Skeletal muscle cell (primary cell): ENCODE measurements around the gene NDUFA12.
A peak's percentile ranks its signal among the peaks of the same experiment; 100 is the strongest.
"Not testable (repeated sequence)": the region's sequence is repeated elsewhere in the genome, so short reads cannot be mapped to it uniquely, and the experiment has no call there.

Experiments
- DNase-seq: peaks from one replicate; pipeline ENCODE4 v3.0.0-alpha.2; 2010; ENCODE audit warnings: low read depth
- H3K4me3 ChIP-seq: 2 replicates; pipeline ENCODE4 v1.5.1; 2011; ENCODE audit warnings: low read depth, mild to moderate bottlenecking, control low read depth, low read length, moderate library complexity

The NDUFA12 gene

DNA sequence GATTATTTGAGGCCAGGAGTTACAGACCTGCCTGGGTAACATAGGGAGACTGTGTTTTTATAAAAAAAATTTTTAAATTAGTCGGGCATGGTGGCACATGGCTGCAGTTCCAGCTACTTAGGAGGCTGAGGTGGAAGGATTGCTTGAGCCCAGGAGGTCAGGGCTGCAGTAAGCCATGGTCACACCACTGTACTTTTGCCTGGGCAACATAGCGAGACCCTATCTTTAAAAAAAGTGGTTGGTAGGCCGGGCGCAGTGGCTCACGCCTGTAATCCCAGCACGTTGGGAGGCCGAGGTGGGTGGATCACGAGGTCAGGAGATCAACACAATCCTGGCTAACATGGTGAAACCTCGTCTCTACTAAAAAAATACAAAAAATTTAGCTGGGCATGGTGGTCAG, 18.4 kb downstream of the NDUFA12 start:
- H3K4me3 ChIP-seq, DNase-seq: not testable (repeated sequence)

DNA sequence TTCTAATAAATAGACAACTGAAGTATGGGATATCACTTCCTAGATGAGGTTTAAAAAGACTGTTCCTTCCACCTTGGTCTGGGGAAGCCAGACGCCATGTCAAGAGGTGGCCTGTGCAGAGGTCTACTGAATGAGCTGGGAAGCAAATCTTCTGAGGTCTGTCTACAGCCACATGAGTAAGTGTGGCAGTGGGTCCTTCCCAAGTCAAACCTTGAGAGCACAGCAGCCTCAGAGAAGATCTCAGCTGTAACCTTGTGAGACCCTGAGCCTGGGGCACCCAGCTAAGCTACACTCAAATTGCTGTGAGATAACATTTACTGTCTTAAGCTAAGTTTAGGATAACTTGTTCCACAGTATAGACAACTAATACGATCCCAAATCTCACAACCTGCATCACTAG, 20.2 kb downstream of the NDUFA12 start:
- DNase-seq: no peak
- no peak overlapping the region for H3K4me3 ChIP-seq

DNA sequence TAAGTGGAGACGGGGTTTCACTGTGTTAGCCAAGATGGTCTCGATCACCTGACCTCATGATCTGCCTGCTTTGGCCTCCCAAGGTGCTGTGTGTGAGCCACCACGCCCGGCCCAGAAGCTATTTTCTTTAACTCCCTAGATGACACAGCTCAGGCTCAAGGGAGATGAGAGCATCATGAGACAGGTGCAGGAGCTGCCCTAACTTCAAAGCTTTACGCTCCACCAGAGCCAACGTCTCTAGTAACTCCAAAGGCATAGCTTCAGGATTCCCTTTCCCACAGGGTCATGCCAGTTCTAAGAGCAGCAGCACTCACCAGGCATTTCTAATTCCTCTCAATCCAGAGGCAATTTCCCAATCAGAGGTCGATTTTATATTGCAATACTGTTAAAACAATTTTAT, 21.0 kb downstream of the NDUFA12 start:
- DNase-seq: no peak
- H3K4me3 ChIP-seq: no peak overlapping the region

DNA sequence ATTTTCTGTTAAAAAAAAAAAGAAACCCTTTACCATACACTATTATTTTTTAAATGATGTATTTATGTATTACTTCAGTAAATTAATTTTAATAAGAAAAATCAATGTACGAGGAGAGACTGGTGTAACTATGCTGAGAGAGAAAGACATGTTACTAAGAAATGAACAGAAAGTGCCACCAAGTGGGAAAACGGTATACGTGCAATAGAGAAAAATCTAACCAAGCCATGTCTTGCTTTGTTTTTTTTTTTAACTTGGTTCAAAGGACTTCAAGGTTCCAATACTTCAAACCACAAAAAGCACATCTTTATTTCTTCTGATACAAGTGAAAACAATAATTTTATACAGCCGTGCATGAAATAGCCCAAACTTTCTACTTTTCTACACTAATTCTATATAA, 22.9 kb downstream of the NDUFA12 start:
- no peak overlapping the region for H3K4me3 ChIP-seq
- DNase-seq: peak; percentile 6

DNA sequence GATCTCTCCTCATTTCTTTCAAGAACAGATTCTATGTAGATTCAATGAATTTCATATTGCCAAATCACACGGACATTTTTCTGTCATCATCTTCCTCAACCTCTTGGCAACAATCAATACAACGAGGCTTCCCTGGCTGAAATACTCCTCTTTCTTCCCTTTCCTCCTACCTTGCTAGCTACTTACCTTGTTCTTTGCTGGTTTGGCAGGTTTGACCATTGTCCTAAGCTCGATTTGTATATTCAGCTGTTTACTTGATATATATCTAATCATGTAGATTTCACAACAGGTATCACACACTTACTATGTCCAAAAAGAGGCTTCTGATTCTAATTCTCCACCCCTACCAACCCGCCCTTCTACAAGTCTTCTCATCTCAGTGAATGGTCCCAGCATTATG, 23.6 kb downstream of the NDUFA12 start:
- no peak overlapping the region for H3K4me3 ChIP-seq
- no peak for DNase-seq

DNA sequence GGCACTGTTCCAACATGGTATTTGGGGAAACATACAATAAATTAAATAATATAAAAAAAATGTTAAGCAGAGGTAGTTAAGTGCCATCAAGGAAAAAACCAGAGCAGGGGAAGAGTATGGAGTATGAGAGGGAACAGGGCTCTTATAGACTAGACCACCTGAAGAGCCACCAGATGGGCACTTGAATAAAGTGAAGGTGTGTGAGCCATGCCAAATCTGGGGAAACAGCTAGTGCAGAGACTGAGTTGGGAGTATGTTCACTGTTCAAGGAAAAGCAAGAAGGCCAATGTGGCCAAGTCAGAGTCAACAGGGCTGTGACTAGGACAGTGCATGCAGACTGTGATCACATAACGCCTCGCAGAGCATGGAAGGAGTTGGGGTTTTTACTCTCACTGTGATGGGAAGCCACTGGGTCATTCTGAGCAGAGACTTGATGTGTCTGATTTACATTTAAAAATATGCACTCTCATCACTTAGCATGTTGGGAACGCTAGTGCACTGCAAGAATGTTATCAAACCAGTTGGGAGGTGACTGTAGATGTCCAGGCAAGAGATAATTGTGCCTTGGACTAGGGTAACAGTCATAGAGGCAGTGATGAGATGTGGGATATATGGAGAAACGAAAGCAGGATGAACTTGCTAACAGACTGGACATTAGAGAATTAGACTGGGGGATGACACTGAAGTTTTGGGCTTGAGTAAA, 25.6 kb downstream of the NDUFA12 start:
- H3K4me3 ChIP-seq: no peak overlapping the region
- DNase-seq: no peak

DNA sequence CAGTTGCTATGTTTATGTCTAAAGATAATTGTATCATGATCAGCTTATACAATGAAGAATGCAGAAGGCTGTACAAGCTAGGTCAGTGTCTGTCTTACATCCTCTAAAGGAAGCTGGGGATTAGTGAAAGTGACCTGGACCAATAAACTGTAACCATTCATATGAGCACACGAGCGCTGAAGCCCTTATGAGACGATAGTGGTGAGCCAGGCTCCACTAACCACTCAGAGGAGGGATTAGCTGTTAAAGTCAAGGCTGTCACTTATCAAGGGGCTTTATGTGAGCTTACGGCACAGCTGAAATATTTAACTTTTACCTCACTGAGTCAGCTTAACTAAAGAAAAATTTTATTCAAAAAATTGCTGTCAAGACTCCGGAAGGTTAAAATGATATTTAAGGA, 30.3 kb downstream of the NDUFA12 start:
- DNase-seq: peak; percentile 77
- H3K4me3 ChIP-seq: no peak overlapping the region

DNA sequence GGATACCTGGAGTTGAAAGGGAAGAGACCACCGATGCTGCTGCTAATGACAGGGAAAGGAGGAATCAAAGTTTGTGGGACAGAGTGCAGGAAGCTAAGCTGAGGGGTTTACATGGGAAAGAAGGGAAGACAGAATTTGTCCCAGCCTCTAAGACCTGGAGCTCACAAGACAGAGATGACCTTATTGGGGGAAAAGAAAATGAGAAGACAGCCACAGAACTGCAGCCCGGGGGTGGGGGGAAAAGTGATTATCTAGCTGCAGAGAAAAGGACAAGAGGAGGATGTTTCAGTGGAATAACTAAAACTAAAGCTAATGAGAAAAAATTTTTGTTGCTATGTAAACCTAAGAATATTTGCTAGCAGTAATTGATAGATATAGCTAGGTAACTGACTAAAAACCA, 30.7 kb downstream of the NDUFA12 start:
- no peak overlapping the region for H3K4me3 ChIP-seq
- DNase-seq: no peak

DNA sequence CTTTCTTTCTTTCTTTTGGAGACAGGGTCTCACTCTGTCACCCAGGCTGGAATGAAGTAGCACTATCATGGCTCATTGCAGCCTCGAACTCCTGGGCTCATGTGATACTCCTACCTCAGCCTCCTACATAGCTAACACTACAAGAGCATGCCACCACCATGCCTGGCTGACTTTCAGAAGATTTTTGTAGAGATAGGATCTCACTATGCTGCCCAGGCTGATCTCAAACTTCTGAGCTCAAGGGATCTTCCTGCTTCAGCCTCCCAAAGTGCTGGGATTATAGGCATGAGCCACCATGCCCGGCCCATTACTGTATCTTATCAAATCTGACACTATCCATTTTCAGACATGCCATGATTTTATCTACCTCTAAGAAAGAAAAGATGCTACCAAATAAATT, 31.6 kb downstream of the NDUFA12 start:
- no peak for DNase-seq
- no peak overlapping the region for H3K4me3 ChIP-seq

DNA sequence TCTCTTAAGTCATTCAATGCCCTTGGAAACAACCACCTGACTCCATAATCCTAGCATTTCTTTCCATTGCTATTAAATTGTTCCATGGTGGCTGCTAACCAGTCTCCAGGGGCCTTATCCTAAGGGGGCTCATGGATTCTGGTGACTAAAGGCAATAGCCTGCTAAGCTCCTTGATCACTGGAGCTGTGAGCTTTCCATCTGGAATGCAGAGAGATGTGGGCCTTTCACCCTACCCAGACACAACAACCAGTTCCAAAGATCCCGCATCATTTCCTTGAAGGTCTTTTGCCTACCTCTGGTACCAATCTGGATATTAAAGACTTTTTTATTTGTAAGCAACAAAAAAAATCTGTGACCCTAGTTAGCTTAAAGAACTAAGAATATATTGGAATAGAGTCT, 32.9 kb downstream of the NDUFA12 start:
- H3K4me3 ChIP-seq: no peak overlapping the region
- no peak for DNase-seq

DNA sequence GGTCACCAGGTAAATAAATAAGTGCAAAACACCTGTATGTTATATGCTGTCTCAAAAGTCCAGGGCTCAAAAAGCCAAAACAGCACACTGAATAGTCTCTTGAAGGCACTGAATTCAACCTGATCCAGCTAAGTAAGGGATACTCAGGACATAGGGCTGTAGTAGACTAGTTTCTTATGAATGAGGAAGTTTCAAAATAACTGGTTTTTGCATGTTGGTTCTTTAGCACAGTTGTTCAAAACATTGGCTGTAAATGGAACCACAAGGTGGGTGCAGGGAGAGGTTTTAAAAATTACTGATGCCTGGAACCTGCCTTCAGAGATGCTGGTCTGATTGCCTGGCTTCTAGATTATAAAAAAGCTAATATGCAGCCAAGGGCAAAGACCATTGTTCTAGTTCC, 34.1 kb downstream of the NDUFA12 start:
- no peak overlapping the region for H3K4me3 ChIP-seq
- no peak for DNase-seq

DNA sequence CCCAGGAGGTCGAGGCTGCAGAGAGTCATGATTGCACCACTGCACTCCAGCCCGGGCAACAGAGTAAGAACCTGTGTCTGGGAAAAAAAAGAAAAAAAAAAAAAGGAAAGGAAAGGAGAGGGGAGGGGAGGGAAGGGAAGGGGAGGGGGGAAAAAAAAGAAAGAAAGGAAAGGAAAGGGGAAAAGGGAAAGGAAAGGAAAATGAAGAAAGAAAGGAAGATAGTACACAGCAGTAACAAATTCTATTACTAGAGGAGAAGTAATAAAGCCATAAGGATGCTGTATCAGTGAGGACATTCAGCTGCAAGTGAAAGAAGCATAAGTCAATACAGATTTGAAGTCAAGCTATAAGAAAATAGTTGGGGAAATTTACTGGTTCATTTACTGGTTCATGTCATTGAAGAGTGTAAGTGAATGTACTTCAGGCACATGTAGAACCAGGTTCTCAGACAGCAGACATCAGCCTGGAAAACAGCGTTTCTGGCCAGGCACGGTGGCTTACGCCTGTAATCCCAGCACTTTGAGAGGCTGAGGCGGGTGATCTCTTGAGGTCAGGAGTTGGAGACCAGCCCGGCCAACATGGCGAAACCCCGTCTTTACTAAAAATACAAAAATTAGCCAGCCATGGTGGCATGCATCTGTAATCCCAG, 37.4 kb downstream of the NDUFA12 start:
- no peak overlapping the region for H3K4me3 ChIP-seq
- DNase-seq: no peak

DNA sequence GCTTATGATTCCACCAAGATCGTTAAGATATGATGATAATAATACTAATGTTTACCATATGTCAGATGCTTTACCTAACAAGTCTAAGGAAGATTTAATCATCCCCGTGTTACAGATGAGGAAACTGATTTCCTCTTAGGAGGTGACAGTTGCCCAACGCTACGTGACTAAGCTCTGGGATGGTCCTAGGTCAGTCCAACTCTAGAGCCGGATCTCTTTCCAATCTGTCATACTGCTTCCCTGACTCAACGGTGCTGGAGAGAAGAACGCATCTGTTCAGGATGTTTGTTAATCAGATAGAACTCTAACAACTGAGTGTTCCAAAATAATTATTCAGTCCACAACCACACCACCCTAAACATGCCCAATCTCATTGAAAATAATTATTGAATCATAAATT, 39.8 kb downstream of the NDUFA12 start:
- no peak overlapping the region for H3K4me3 ChIP-seq
- DNase-seq: no peak

DNA sequence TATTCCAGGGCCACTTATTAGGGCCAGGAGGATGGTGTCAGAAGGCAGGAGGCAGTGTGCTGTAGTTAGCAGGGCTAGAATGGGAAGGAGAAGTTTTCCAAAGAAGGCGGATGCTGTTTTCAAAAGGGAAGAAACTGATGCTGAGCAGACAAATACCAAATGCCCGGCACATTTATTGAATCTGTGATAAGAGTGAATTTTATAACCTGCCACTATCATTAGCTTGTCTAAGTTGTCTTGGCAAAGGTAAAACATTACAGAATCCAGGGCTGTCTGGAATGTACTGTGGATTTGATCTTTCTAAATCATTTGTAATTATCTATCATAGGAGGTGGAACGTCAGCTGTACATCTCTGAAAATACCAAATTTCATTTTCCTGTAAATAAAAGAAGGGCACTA, 40.8 kb downstream of the NDUFA12 start:
- no peak overlapping the region for H3K4me3 ChIP-seq
- no peak for DNase-seq

DNA sequence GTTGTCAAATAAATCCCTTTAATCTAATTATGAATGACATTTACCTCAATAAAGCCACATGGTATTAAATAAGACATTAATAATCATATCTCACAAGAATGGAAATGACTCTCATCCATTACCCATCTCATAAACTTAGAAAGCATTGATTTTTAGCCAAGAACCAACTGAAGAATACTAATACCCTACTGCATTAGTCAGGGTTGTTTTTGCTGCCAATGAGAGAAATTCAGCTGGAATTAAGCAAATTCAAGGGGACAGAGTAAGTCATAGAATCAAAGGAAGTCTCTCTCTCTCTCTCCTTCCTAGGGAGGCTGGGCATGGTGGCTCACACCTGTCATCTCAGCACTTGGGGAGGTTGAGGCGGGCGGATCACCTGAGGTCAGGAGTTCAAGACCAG, 41.6 kb downstream of the NDUFA12 start:
- DNase-seq: no peak
- no peak overlapping the region for H3K4me3 ChIP-seq

DNA sequence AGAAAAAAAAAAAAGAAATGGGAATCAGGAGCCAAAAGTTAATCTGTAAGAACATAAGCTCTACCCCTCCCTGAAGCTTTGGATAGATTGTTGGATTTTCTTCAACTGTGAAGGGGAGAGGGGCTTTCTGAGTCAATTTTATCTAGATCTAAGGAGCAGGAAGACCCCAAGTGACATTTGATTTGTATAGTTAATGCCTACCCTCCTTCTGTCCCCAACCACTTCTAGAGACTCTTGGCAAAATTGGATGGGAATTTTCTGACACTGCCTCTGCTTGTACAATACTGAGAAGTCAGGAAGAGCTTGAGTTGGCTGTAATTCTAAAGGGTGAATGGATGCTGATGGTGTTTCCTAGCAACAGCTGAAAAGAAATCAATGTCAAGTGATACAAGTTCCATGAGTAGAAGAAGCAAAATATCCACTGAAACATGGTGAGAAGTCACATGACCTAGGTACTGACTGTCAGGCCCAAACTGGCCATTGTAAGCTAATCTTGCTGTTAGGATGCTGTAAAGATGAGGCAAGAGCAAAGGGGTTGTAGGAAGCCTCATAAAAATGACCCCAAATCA, 42.2 kb downstream of the NDUFA12 start:
- H3K4me3 ChIP-seq: no peak overlapping the region
- no peak for DNase-seq

DNA sequence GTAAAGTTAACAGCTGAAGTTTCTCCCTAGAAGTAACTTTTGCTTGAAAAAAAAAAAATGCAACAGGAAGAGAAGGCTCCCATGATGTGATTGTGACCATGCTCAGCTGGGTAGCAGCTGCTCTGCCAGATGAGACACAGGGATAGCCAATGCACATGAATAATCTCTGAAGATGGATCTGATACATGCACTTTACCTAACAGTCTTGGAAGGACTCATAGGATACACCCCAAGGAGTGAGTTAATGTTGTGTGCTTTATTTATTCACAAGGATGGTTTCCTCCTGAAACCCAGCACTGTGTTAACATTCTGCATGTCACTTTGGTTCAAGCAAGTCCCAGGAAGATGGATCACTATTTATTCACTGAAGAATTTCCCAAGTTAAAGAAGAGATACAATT, 46.5 kb downstream of the NDUFA12 start:
- no peak for DNase-seq
- H3K4me3 ChIP-seq: no peak overlapping the region

DNA sequence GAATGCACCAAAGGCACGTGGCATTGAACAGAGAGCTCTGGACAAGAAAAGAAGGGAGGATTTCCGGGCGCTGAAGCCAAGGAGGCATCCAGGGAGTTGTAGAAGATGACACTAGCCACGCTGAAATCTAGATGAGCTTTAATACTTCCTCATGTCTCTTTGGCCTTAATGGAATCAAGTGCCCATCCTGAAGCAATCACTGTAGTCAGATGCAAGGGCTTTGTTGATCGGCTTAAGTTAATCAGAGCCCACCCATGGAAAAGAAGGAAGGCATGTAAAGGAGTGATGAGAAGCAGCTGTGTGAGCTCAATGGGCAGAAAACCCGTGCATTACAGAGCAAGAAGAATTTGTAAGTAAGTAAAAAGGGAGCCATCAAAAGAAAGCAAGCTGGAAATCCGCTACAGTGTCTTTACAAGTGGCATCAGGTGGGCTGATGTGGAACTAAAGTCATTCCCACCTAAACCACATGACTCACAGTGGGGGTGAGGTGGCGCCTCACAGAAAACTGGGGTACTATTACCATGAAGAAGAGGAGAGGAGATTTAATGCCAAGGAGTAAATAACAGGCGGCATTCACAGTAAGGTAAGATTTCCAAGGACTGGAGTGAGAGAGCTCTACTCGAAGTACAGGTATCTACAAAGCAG, 48.4 kb downstream of the NDUFA12 start:
- no peak for DNase-seq
- H3K4me3 ChIP-seq: no peak overlapping the region

DNA sequence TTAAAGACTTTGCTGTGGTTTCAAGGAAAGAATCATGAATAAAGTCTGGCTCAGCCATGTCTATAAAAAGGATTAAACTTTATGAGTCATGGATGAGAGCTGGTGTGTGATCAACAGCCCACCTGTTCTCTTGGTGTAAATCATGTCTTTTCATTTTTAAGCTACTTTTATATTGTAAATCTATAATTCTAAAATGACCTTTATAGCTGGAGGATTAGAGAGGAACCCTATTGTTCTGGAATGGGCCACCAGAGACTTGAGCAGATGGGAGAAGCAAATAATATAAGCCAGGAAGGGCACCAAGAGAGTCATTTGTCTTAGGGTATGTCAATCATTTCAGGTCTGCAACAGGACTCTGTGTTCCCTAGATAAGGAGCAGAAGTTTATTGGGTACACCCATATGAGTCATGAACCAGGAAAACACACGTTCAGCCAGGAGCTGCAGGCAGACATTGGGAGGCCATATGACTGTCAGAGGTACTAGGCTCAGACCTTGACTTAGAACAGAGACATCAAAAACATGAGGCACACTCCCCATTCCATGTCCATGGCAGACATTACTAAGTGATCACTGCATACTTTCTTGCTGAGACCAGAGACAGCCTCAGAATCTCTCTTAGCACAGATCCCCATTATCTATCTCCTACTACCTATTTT, 49.3 kb downstream of the NDUFA12 start:
- H3K4me3 ChIP-seq: no peak overlapping the region

DNA sequence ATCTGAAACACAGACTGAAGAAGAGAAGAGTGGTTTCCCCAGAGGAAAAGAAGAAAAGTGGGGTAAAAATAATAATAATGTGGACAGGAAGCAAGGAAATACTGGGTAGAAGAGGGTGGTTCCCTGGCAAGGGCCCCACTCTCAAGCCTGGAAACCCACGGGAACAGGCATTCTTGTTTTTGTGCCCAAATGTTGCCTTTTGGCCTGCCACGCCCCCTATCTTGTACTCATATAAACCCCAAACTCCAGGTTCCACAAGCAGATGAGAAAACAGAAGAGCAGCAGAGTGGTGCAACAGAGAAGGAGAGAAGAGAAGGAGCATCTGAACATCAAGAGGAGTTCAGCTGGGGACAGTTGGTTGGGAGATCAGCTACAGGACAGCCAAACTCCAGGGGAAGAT, 51.2 kb downstream of the NDUFA12 start:
- no peak for DNase-seq
- H3K4me3 ChIP-seq: no peak overlapping the region

More for the DNA sequence above, 49.3 kb downstream of the NDUFA12 start:
- peak; percentile 47 for DNase-seq
